Heart left ventricle (tissue), 16 donors: ENCODE data around the gene STRIP1. TPM values are rescaled to one million over a fixed set of nuclear protein-coding genes. Genes with fewer than 3 reads are reported as not detected.

Source experiments
- ATAC-seq, 4 donors: fragments of 200-7000 bp; cut with Tn5 transposase; one replicate each; pipeline ENCODE4 v1.9.1; 2020 to 2022; ENCODE audit warnings: moderate library complexity in 4 of 4, mild to moderate bottlenecking in 3 of 4, moderate number of reproducible peaks in 1 of 4
- DNase-seq, 5 donors: peaks; one replicate each; pipeline ENCODE4 v3.0.0-alpha.2; 2020
- H3K27ac ChIP-seq, 12 donors: fragments of 200-600 bp; sonication (generic) in 4 of 12; one replicate each; pipeline versions ENCODE4 v1.5.0 to v1.8.0; 2016 to 2022; ENCODE audit warnings: mild to moderate bottlenecking in 2 of 12
- H3K27me3 ChIP-seq, 9 donors: fragments of 200-600 bp; sonication (generic) in 2 of 9; one replicate each; pipeline versions ENCODE4 v1.5.1 to v1.8.0; 2016 to 2022; ENCODE audit warnings: mild to moderate bottlenecking in 3 of 9
- H3K36me3 ChIP-seq, 9 donors: fragments of 200-600 bp; sonication (generic) in 2 of 9; one replicate each; pipeline versions ENCODE4 v1.5.0 to v1.8.0; 2018 to 2022; ENCODE audit warnings: mild to moderate bottlenecking in 2 of 9
- H3K4me1 ChIP-seq, 12 donors: fragments of 200-600 bp; sonication (generic) in 4 of 12; one replicate each; pipeline versions ENCODE4 v1.5.0 to v1.8.0; 2016 to 2022; ENCODE audit warnings: mild to moderate bottlenecking in 3 of 12
- H3K4me3 ChIP-seq, 12 donors: fragments of 200-600 bp; sonication (generic) in 4 of 12; one replicate each; pipeline versions ENCODE4 v1.5.0 to v1.8.0; 2017 to 2022; ENCODE audit warnings: mild to moderate bottlenecking in 9 of 12, moderate library complexity in 4 of 12
- H3K9me3 ChIP-seq, 12 donors: fragments of 200-600 bp; sonication (generic) in 4 of 12; one replicate each; pipeline versions ENCODE4 v1.5.0 to v1.8.0; 2016 to 2022; ENCODE audit warnings: mild to moderate bottlenecking in 1 of 12
- POLR2A ChIP-seq, 2 donors: fragments of 450-650 bp; IDR thresholded peaks; one replicate each; pipeline ENCODE4 v1.6.1; 2017; ENCODE audit warnings: antibody characterized with exemption in 2 of 2, mild to moderate bottlenecking in 2 of 2, moderate library complexity in 2 of 2
- WGBS, 4 donors: extraction: QIAGEN DNeasy Blood & Tissue Kit in 2 of 4; methylation state at CpG; one replicate each; pipeline versions ENCODE4 v1.1.5 to v1.1.7; 2013 to 2018; 5-methylcytosine and 5-hydroxymethylcytosine counted together
- intact Hi-C, 10 donors: fragments of 100-400 bp; cut with DNase I; formaldehyde crosslinking; loops; one replicate each; pipeline versions ENCODE4 v1.11.1 to v1.14.2; 2022
- polyA plus RNA-seq, 2 donors: library from polyadenylated mRNA; stranded (reverse); fragments of 200-250 nt; gene quantifications; one replicate each; pipeline ENCODE4 v1.2.3, GENCODE V29; 2013
- total RNA-seq, 9 donors: library from RNA; depleted of rRNA in 2 of 9; stranded (reverse); fragments of >200 nt in 2 of 9; fragmentation: NEBNext Ultra II Directional in 3 of 9; extraction: Animal tissue kit (Norgen Biotek cat#: 25700) in 3 of 9; gene quantifications; one replicate each; pipeline versions ENCODE4 v1.1.0 to v1.2.4, GENCODE V29; 2016 to 2023
- TF ChIP-seq, protein P1 (sequence below), 12 donors: fragments of 200-600 bp; sonication (generic) in 4 of 12; IDR thresholded peaks; one replicate each; pipeline versions ENCODE4 v1.5.0 to v1.8.0; 2018 to 2022; ENCODE audit warnings: antibody characterized with exemption in 12 of 12, mild to moderate bottlenecking in 5 of 12
- donor health status: ischemic (EF 13 %, LVEDD 7.1; RV severe dilation, severe dysfunction).
- donor health status: healthy with polysubstance abuse.
- donor health status: DM: no; HTN: yes; CAD: no.
- donor health status: DM: no; HTN: no; CAD: no.
- donor health status: ischemic (EF 25% LVEDD 6.9; RV normal size, moderate dysfunction).
- donor health status: ischemic (EF 25% LVEDD 5.7; RV mildly dilated, moderate dysfunction).
- donor health status: healthy.
- donor health status: DM: yes; HTN: yes; CAD: no.
- donor health status: ischemic (EF 35%, LVEDD 5.7; RV mildly dilated, moderate dysfunction).
- donor health status: nonischemic (EF 11% LVEDD 7.7; RV severe dilation, severe dysfunction).
- donor health status: DM: yes; HTN: yes; CAD: no.
- donor health status: PGD.
- donor health status: ischemic (EF 29% LVEDD 5.4; RV normal size, mild dysfunction).
- donor health status: nonischemic (EF 23%, LVEDD 6.1; RV moderate dilation, normal function).

Gene STRIP1
- total and polyA plus RNA-seq, 11 donors, result 7.8 to 22.8 (median 19.0) TPM

DNA sequence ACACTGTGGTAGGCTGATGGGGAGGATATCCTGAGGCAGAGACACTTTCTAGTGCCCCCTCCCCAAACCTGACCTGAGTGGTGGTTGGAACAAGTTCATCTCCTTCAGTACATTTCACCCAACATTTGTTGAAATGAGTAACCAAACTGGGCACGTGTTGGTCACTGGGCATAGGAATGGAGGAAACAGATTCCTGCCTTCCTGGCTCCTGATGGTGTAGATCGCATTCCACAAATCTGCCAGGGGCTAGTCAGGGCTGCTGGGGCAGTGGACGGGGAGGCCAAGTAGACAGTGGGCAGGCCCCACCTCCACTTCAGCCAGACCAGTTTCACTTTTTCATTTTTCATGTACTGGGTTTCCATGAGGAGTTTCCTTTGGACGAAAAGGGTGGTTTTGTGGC, 52.5 kb downstream of the STRIP1 start:
- 78 to 88% (median 83%) methylated on average over 4 of the region's 4 CpGs for WGBS, 4 donors
- no peak for DNase-seq
- H3K4me1 ChIP-seq, result peaks cover 3 to 27% (median 13%) of the 10 kb centered on the region in 12 donors
- no peak for ATAC-seq
- TF ChIP-seq POLR2A (IDR thresholded peaks at IDR 0.05), result no peak
- TF ChIP-seq, protein P1, sequence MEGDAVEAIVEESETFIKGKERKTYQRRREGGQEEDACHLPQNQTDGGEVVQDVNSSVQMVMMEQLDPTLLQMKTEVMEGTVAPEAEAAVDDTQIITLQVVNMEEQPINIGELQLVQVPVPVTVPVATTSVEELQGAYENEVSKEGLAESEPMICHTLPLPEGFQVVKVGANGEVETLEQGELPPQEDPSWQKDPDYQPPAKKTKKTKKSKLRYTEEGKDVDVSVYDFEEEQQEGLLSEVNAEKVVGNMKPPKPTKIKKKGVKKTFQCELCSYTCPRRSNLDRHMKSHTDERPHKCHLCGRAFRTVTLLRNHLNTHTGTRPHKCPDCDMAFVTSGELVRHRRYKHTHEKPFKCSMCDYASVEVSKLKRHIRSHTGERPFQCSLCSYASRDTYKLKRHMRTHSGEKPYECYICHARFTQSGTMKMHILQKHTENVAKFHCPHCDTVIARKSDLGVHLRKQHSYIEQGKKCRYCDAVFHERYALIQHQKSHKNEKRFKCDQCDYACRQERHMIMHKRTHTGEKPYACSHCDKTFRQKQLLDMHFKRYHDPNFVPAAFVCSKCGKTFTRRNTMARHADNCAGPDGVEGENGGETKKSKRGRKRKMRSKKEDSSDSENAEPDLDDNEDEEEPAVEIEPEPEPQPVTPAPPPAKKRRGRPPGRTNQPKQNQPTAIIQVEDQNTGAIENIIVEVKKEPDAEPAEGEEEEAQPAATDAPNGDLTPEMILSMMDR (IDR thresholded peaks at IDR 0.05), result no peak
- H3K27ac ChIP-seq, result no peak overlapping the region
- H3K27me3 ChIP-seq, result peaks cover 0 to 44% (median 19%) of the 10 kb centered on the region in 9 donors
- no peaks in the 10 kb centered on the region for H3K36me3 ChIP-seq
- no peaks in the 10 kb centered on the region for H3K9me3 ChIP-seq
- H3K4me3 ChIP-seq, result no peak overlapping the region
- intact Hi-C loops, result loop anchor here in 1 of 10 donors (1.0 kb wide), 1 partner anchor 19 kb away; no protein-coding TSS in a partner anchor

DNA sequence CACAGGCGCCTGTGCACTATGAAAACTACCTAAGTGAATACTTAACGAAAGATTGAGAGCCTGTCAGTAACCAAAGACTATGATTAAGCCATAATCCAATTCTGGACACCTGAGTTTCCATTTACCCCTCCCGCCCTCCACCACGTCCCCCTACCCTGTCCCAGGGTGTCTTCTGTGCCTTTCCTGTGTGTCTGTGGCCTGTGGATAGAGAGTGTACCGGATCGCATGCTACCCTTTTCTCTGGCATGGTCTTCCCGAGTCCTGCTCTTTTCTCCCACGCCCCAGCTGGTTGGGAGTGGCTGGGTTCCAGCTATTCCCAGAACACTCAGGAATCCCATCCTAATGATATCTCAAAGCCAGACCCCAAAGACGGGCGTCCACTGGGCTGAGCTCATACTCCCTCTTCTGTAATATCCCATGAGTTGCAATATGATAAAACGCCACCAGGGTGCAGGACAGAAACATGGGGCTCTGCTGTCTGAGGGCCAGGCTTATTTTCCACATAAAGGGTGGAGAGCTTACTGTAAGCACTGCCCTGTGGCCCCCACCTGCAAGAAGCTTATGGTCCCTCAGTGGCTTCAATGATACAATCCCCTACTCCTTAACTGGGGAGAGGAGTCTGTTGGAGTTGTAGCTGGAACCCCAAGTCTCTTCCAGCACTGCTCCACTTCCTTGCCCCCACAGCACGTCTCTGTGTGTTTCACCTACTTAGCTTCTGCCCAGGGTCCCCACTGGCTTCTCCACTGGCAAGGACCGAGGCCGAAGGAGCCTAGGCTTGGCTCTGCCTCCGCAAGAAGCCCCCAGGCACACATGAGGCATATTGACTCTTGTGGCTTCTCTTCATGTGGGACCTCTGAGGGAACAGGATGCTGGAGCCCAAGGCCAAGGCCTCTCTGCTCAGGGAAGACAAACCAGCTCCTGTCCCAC, 53.7 kb downstream of the STRIP1 start:
- H3K4me3 ChIP-seq, result no peak overlapping the region
- WGBS, 4 donors, result 49 to 55% (median 53%) methylated on average over 13 to 15 of the region's 15 CpGs
- peak; percentile 39 to 78 (median 74) for ATAC-seq
- intact Hi-C loops, result loop anchor here in 3 of 10 donors (1.0 kb wide), 1 partner anchor 18 kb away; no protein-coding TSS in a partner anchor
- H3K9me3 ChIP-seq, result no peaks in the 10 kb centered on the region
- no peak overlapping the region for H3K27ac ChIP-seq
- DNase-seq, result peak in 2 of 5 donors; percentile 40 to 44
- peaks cover 0 to 35% (median 16%) of the 10 kb centered on the region in 9 donors for H3K27me3 ChIP-seq
- TF ChIP-seq POLR2A (IDR thresholded peaks at IDR 0.05), result no peak
- TF ChIP-seq, protein P1 (IDR thresholded peaks at IDR 0.05), result peak; percentile 56 to 81 (median 70)
- no peaks in the 10 kb centered on the region for H3K36me3 ChIP-seq
- H3K4me1 ChIP-seq, result peaks cover 3 to 27% (median 13%) of the 10 kb centered on the region in 12 donors

DNA sequence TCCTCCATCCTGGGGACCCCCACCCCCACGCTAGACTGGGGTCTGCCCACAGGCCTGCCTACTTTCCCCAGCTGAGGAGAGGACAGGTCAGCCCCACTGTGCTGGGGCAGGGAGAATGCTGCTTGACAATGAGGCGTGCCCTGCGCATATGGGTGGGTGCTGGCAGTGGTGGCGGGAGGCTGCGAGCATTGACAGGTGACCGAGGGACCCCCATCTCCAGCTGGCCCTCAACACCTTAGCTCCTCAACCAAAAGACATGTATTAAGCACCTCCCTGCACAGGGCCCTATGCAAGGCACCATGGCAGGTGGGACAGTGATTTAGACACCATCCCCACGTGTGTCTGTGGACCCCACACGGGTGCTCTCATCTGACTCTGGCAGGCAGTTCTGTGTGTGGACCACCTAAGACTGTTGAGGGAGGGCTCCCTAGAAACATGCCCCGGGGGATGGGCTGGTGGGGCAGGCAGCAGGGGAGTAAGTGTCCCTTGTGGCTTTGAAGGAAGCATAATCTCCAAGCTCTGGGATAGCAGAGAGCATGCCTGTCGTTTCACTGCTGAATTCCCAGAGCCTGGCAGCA, 54.4 kb downstream of the STRIP1 start:
- no peak for TF ChIP-seq POLR2A (IDR thresholded peaks at IDR 0.05)
- TF ChIP-seq, protein P1 (IDR thresholded peaks at IDR 0.05), result no peak
- WGBS, 4 donors, result 80 to 84% (median 83%) methylated on average over 9 to 10 of the region's 10 CpGs
- Histone ChIP-seq H3K4me1 (peaks cover 0 to 19% (median 8%) of the 10 kb centered on the region in 12 donors), H3K9me3 (no peaks in the 10 kb centered on the region), H3K36me3 (no peaks in the 10 kb centered on the region), H3K27ac (no peak overlapping the region), H3K27me3 (peaks cover 0 to 27% (median 8%) of the 10 kb centered on the region in 9 donors), H3K4me3 (no peak overlapping the region)
- intact Hi-C loops, result loop anchor here in 2 of 10 donors (1.0 kb wide), 1 partner anchor 17 kb away; no protein-coding TSS in a partner anchor
- no peak for DNase-seq
- ATAC-seq, result no peak
